Limb (tissue), 2 donors: ENCODE measurements around the gene PPP1R36.
"Not testable (repeated sequence)": the region's sequence is repeated elsewhere in the genome, so short reads cannot be mapped to it uniquely, and the experiment has no call there.

Experiments used
- DNase-seq, 2 donors: peaks; one replicate each; pipeline ENCODE4 v3.0.0-alpha.2; 2016; ENCODE audit errors: extremely low spot score in 2 of 2

PPP1R36 gene, protein sequence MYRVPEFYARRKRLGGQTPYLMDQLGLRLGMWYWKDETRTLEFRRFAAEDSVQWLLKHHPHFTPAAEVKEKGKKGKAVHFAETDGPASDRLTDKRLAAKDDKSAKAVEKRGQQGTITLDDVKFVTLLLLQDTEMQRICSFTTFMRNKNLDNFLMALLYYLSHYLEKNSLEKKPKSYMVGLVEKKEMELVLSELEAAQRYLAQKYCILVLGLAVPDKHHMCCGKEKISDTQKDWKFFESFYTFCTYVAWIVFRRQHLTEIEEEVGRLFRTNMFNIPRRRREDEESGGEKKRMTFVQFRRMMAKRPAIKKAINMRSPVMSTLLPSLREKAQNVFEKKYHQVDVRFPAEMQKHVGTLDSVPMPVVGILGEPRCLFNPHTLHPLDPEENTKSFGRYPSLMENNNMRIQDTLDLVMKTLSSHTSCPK

DNA sequence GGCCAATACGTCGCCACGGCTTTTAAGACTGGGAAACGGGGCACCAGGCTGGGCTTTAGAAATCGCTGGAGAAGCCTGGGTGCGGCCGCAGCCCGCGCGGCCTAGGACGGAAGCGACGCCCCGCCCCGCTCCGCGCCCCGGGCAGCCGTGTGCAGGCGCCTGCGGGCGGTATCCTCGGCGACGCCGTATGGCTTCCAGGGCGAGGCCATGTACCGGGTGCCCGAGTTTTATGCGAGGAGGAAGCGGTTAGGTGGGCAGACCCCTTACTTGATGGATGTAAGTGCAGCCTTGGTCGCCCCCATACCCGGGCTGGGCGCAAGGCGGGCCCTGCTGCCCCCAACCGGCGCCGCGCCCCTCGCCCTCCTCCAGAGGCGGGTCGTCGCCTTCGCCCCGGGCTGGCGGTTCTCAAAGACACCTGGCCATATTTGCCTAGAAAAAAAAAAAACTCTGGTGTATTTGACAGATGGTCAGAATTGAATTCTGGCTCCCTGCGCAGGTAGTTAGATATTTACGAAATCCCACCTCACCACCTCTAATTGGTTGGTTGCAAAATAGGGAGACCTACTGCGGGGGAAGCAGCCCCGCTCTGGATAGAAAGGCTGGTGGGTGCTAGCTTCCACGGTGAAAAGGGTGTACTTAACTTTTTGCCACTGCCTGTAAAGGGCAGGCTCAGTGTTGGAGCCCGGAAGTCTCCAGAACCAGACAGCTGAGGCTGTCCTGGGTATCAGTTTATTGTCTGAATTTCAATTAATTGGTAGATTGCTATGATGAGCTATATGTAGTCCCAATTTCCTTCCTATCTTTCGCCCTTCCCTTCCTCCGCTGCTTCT lies at the start of gene PPP1R36:
Gene PPP1R36 (plus strand): TSS at position 171 of the 830 bp plus-strand sequence. CDS start 37 bp downstream, at position 208.
- peak in 1 of 2 donors; percentile 66 for DNase-seq

DNA sequence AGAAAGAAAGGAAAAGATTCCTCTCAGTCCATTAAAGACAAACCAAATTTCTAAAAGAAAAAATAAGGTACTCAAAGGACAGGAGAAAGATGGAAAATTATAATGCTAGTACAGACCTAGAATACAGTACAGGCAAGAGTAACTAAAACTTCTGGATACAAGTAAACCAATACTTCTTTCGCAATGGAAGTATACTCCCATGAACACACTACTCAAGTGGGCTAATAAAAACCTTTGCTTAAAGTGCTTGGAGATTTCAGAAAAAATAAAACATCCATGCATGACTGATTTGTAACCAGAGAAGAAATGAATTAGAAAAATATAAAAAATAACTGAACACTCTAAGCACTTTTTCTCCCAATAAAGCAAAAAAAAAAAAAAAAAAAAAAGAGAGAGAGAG lies 49.7 kb upstream of the PPP1R36 start:
- DNase-seq: no peak

DNA sequence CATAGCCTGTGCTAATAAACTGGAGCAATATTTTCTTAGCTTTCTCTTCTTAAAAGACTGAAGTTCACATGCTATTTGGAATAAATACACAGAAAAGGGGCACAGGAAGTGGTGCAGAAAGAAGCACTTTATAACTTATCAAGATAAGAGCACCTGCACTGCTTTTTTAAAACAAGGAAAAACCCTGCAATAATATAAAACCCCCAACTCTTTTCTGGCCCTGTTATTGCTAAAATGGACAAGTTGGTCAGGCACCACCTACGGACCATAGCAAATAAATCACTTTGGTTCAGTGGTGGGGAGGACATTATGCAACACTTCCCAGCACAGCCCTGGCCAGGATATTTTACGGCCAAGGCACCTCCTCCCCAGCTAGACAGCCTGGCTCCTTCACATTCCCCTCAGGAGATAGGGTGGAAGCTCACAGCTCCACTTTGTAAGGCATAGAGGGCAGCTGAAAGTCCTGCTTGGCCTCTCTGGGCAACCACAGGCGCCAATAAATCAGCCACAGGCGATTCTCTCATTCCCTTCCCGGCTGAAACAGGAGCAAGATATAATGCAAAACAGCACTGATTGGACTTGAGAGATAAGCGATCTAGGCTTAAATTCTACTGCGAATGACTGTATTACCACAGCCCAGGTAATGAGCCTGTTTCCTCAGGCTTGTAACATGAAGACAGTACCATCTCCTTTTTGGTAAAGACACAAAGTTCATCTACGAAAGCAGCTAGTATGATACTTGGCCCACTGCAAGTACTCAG lies 48.2 kb upstream of the PPP1R36 start:
- peak in 1 of 2 donors; percentile 33 for DNase-seq

DNA sequence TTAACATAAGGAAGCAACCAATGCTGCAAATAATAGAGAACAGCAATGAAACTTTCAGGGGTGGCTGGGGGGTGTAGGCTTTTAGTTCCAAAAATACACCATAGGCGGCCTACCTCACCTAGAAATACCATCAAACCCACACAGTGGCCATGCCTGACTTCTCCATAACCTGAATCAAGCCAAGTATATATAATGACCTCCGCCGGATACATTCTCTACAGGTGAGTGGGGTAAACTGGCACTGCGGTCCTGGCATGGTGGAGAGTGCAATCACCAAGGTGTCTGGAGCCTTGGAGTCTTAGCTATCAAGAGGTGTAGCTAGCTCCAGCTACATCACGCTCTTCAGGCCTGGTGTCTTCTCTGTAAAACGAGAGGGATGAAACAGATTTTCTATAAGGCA lies 47.3 kb upstream of the PPP1R36 start:
- DNase-seq: no peak

DNA sequence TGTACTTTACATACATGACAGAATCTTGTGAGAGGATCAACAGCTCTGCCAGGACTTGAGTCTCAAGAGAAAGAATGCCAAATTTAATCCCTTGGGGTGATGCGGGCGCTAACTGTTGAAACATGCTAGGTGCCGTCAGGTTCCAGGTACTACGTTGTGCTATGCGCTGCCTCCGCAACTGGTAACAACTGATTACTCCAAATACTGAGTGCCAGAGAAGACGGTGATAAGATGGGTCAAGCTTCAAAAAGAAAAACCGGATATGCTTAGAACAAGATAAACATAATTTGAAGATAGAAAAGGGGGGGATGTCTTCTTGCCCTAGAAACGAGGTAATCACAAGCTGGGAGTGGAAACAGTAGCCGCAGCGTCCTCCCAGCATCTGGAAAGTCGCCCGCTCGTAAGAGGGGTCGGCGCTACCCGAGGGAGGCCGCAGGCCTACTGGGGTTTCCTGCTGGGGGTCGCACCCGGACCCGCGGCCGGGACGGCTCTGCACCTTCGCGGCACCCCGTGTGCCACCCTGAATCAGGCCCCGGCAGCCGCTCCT lies 46.8 kb upstream of the PPP1R36 start:
- peak in 1 of 2 donors; percentile 28 for DNase-seq

DNA sequence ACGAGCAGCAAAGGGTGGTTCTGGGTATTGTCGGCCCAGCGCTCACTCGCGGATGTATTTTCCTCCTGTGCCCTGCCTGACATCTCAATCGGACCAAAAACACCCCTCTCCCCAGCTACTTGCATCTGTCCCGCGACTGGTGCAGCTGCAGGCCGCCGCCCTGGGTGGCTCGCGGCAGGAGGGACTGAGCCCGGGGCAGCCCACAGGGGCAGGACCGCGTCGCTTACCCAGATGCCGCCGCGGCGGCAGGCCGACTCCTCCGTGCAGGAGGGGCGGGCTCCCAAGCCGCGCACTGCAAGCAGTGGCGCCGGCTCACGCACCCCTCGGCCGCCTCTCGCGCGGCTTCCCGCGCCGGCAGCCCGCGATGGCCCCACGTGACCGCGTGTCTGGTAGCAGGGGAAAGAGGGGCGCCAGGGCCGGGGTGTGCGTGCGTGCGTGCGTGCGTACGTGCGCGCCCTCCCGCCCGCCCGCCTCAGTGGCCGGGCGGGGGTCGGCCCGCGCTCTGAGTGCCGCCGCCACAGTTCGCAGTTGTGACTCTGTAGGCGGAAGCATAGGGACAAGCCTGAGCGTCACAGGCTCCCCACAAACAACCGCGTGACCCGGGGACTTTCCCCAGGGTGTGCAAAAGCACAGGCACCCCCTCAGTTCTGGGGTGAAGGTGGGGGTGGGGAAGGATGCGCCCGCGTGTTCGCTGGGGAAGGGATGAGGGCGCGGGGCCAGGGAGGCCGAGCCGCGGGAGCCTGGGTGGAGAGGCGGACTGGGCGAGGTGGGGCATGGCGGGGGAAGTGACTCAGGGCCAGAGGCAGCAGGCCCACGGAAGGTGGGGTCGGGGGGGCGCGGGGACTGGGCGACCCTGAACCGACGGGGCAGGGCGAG lies 46.1 kb upstream of the PPP1R36 start, which contains the start of gene ZBTB25:
Gene ZBTB25 (minus strand): TSS at position 405 of the 876 bp plus-strand sequence. CDS start 13,305 bp downstream, outside the sequence.
- DNase-seq: peak; percentile 92 to 96

DNA sequence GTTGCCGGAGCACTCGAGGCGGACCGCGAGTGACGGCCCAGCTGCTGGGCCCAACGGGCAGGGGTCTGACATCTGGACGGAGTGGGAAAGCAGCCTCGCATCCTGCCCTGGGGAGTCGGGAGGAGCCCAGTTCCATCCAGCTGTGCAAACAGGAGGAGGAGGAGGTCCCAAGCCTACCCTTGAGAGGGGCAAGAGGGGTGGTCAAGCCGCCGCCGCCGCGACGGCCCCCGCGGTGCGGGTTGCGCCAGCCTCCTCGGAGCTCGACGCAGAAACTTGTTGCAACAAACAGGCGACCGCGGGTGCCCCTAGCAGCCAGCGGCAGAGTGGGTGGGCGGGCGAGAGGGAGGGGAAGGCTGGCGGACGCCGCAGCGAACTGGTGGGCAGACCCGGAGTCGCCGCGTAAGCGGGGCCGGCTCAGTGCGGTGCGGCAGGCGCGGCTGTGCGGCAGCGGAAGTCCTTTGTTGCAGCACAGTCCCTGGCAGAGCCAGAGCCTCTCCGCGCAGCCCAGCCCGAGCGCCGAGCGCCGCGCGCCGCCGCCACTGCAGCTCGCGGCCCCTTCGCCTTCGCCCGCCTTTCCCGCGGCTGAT lies 45.4 kb upstream of the PPP1R36 start, which contains the start of gene ZBTB1:
Gene ZBTB1 (plus strand): TSS at position 461 of the 587 bp plus-strand sequence. CDS start 16,735 bp downstream, outside the sequence.
- peak; percentile 82 to 92 for DNase-seq

DNA sequence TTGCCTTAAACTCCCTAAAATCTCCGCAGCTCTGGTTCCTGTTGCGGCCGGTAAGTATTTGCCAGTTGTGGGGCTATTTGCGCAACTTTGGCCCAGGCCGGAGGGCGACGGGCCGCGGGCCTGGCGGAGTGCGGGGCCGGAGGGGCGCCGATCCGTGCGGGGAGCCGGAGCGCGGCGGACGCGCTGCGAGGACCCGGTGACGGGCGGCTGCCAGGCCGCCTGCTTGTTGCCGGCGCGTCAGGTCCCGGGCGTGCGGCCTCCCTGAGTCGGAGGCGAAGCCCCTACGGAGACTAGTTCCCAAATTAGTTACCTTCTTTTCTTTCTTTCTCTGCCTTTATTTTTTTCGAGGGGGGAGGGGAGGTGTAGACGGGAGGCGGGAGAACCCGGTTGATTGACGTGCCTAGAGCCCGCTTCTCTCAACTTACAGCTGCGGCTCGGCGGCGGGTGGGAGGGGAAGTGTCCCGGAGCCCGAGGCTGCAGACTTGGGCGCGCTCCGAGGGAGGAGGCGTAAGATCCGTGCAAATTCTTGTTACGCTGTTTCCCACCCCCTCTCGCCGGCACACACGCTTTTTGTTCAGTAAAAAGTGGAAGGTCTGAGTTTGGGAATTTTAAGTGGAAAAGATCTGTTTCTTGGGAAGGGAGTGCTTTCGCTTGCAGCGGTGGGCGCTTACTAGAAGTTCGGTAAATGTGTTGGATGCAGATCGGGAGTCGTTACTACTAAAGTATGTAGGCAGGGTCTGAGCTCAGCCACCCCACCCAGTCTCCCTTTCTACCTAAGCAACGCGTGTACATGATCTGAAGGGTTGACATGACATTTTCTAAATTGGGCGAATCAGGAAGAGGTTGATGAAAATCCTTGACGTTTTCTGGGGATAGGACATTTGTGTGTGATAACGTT lies 44.6 kb upstream of the PPP1R36 start:
- DNase-seq: peak; percentile 89 to 94

DNA sequence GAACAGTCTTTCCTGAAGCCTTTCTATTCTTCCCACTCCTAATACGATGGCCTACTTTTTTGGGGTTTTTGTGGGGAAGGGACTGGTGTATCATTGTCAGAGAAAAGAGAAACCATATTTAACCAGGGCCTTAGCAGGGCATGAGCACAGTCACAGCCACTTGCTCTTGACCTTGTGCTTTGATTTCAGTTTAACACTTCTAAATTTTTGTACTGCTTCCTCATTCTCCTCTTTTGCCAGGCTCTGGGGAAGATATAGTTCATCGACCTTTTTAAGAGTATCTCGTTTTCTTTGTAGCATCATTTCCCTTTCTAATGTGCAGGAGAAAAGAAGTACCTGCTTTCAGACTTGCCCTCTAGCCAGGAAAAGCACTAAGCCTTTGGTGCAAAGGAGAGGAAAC lies 43.0 kb upstream of the PPP1R36 start:
- DNase-seq: no peak

DNA sequence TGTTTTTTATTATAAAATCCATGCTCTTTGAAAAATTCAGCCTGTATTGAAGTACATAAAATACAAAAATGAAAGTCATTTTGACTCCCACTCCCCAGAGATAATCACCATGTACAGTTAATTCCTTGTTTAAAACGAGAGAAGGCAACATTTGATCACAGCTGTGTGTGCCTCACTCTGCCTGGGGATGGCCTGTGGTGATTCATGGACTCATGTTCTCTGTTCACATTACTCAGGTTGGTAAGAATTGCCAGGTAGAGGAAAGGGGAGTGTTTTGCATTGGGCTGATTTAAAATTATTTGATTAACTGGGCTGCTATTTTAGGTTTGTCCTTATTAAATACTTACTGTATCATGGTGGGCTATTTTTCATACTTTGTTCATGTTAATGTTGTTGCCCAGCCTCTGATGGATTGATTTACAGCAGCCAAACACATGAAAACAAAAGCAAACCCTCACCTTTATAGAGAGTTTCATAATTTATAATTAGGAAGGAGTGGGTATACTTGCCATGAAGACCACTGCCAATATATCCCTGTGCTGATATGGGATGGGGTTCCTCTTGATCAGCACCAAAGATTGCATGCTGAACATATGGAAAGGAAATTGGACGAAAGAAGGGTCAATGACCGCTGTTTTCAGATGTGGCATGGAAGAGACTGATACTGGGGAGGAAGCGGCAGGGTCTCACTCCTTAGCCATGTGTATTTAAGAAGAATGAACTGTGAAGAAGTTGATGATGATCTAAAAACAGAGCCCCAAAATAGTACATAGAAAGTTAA lies 42.2 kb upstream of the PPP1R36 start:
- DNase-seq: no peak

DNA sequence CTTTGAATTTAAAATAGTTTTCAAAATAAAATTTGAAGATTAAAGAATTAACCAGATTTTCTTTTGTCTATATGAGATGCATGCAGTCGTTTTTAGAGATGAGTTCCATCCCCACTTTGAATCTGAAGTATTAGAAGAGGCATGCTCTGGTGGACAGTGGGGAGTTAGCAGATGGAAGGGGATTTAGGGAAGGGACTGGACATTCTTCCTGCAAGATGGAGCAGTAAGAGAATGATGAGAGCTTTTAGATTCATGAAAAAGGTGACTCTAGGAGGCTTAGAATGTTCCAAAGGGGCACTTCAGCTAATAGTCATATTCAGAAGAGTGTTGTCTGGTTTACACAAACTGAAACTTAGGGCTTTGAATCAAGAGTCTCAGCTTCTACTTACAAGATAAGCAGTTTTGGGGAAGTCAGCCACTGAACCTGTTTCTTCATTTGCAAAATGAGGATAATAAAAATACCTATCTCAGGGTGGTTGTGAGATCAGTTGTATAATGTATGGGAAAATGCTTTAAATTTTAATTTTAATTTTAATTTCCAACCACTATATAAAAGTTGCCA lies 41.5 kb upstream of the PPP1R36 start:
- DNase-seq: no peak

DNA sequence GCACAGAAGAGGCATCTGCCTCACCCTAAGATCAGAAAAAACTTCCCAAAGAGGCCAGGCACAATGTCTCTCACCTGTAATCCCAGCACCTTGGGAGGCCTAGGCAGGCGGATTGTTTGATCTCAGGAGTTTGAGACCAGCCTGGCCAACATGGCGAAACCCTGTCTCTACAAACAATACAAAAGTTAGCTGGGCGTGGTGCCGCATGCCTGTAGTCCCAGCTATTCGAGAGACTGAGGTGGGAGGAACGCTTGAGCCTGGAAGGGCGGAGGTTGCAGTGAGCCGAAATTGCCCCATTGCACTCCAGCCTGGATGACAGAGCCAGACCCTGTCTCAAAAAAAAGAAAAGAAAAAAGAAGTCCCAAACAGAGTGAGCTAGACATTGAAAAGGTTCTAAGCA lies 40.7 kb upstream of the PPP1R36 start:
- DNase-seq: no peak

DNA sequence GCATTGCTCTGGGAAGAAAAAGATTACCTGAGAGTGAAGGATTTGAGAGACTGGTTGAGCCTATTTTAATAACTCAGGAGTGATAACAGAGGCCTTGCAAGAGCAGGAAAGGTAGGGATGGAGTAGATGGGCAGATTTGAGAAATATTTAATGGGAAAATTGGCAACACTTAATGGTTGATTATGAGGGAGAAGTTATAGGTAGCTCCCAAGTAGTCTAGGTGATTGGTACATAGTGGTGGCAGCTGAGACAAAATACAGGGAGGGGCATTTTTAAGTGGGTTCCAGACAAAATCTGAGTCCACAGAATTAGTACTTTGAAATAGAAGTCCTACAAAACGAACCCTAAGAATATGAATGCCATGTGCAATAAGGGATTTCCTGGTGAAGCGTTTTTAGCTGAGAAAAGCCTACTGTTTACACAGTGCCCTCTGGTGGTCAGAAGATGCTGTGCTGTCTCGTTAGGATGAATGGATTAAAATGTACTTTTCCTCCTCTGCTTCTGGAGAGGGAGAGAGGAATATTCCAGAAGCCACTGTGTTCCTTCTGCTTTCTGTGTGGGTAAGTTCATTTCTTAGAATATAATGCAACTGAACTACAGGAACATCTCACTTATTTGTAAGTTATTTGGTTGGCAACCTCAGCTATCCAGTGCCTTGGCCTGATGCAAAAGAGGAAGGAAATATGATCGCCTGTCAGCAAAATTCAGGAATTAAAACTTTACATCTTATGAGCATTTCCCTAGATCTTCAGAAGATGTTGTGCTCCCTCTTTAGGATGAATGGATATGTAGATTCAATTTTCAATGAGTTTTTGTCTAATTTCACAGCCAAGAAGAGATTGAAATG lies 38.7 kb upstream of the PPP1R36 start:
- peak; percentile 66 to 70 for DNase-seq

DNA sequence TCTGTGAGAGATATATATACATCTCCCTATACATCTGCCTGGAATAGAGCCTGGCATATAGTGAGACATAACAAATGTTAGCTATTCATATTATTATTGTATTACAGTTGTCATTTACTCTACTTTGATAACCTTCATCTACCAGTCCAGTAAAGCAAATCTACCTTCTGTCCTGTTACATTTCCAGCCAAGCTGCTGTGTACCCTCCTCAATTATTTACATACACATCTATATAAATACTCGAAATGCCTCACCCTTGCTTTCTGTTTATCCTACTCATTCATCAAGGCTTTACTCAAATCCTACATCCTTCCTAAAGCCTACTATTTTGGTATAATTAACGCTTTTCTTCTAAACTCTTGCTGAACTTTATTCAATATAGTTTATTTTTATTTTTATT lies 36.5 kb upstream of the PPP1R36 start:
- DNase-seq: no peak

DNA sequence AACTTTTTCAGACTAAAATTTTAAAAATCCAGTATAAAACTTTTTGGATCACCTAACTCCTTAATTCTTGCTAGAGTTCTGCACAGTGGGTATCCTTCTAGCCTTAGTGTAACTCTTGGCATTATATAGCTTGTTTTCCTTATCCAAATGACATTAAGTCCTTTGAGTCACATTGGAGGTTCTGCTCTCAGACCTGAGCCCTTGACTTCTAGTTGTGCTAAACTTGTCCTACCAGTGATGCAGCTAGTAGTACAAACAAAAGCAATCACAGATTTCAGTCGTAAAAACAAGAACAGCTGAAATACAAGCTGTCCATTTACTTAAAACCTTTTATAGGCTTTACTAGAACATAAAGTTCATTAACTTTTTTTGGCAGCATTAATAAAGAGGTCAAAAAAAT lies 34.7 kb upstream of the PPP1R36 start:
- DNase-seq: no peak

DNA sequence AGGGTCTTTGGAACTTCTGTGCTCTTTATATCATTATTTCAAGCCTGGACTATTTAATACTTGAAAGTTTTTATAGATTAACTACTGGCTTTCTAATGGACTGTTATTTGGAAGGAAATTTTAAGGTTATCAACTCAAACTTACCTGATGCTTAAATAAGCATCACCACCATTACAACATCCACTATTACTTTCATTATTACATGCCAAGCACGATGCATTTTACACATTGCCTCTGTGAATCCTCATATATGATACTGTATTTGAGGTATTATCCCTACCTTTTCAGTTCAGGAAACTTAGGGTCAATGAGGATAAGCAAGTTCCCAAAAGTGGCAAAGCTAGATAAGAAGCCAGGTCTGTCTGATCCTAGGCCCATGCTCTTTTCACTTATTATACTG lies 32.8 kb upstream of the PPP1R36 start:
- DNase-seq: no peak

DNA sequence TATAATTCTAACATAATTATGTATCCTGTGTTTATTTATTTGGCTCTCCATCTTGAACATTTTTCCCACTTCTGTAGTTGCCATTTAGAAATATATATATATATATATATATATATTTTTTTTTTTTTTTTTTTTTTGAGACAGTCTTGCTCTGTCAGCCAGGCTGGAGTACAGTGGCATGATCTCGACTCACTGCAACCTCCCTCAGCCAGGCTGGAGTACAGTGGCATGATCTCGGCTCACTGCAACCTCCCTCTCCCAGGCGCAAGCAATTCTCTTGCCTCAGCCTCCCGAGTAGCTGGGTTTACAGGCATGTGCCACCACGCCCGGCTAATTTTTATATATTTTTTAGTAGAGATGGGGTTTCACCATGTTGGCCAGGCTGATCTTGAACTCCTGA lies 32.1 kb upstream of the PPP1R36 start:
- not testable (repeated sequence) for DNase-seq
